GM12878 (cell line): ENCODE results near the gene MYLIP. TPM values are rescaled to one million over a fixed set of nuclear protein-coding genes. Genes with fewer than 3 reads are reported as not detected.
A peak's percentile ranks its signal among the peaks of the same experiment; 100 is the strongest.

Experiments
- ATAC-seq: fragments of 200-7000 bp; cut with Tn5 transposase; 3 replicates; pipeline ENCODE4 v1.9.1; 2020; ENCODE audit warnings: mild to moderate bottlenecking, moderate library complexity
- BruUV-seq: library from RNA; stranded (reverse); fragments of 400-500 nt; replicated peaks from 2 replicates; lab custom pipeline; 2021; lab: Mats Ljungman, UMichigan
- CTCF ChIA-PET: fragments of 300-600 bp; sonication (Branson Sonifier 250); formaldehyde crosslinking; extraction: SDS; loops from one replicate; lab custom pipeline; 2021; ENCODE audit warnings: inconsistent platforms; lab: Yijun Ruan, JAX
- POLR2A ChIA-PET: fragments of 350-600 bp; formaldehyde crosslinking; extraction: SDS; loops from one replicate; lab custom pipeline; 2021; ENCODE audit warnings: inconsistent platforms; lab: Charles Lee
- RAD21 ChIA-PET: fragments of 300-600 bp; sonication (Branson Sonifier 250); formaldehyde crosslinking; loops from one replicate; lab custom pipeline; 2023; ENCODE audit warnings: antibody characterized with exemption; ENCODE audit not compliant: unreplicated experiment; lab: Charles Lee
- SMC1A ChIA-PET: fragments of 300-600 bp; sonication (Branson Sonifier 250); formaldehyde crosslinking; loops from one replicate; lab custom pipeline; 2023; ENCODE audit not compliant: unreplicated experiment, uncharacterized antibody; lab: Charles Lee
- DNase-seq: peaks from one replicate; pipeline ENCODE4 v3.0.0-alpha.2; 2011; ENCODE audit warnings: low read depth, low spot score
- FAIRE-seq: peaks from 3 replicates; lab custom pipeline; 2011; peaks lifted over from hg19 to GRCh38; lab: Jason Lieb, UNC
- H2AFZ ChIP-seq: 2 replicates; pipeline ENCODE4 v1.6.0; 2011; ENCODE audit warnings: low read depth, low read length, control low read depth; ENCODE audit not compliant: control insufficient read depth
- H3K27ac ChIP-seq: 2 replicates; pipeline ENCODE4 v1.5.1; 2011; ENCODE audit warnings: control low read depth; ENCODE audit not compliant: control insufficient read depth, insufficient read depth
- H3K27me3 ChIP-seq, 2 experiments: replicated peaks in 1 of 2; 2 replicates each; pipeline versions ENCODE4 v1.6.0 to v1.6.1; 2011; ENCODE audit warnings: low read length in 1 of 2; ENCODE audit not compliant: control insufficient read depth in 2 of 2, insufficient read depth in 2 of 2
- H3K36me3 ChIP-seq, 2 experiments: 2 replicates each; pipeline ENCODE4 v1.5.1; 2011; ENCODE audit warnings: low read length in 1 of 2; ENCODE audit not compliant: control insufficient read depth in 2 of 2, insufficient read depth in 2 of 2
- H3K4me1 ChIP-seq: 2 replicates; pipeline ENCODE4 v1.6.1; 2011; ENCODE audit warnings: mild to moderate bottlenecking, low read length, moderate library complexity, mixed read lengths; ENCODE audit not compliant: control insufficient read depth, insufficient read depth
- H3K4me2 ChIP-seq: 2 replicates; pipeline ENCODE4 v1.6.0; 2011; ENCODE audit warnings: control low read depth; ENCODE audit not compliant: control insufficient read depth, insufficient read depth
- H3K4me3 ChIP-seq: fragments of 200-600 bp; sonication (generic); 2 replicates; pipeline ENCODE4 v1.5.1; 2016
- H3K79me2 ChIP-seq: 2 replicates; pipeline ENCODE4 v1.6.0; 2011; ENCODE audit warnings: low read length; ENCODE audit not compliant: control insufficient read depth, insufficient read depth
- H3K9ac ChIP-seq: 2 replicates; pipeline ENCODE4 v1.8.0; 2011; ENCODE audit warnings: low read length, control low read depth, mixed read lengths; ENCODE audit not compliant: control insufficient read depth, insufficient read depth
- H3K9me3 ChIP-seq: replicated peaks from 3 replicates; pipeline ENCODE4 v1.5.1; 2011; ENCODE audit warnings: mild to moderate bottlenecking, low read length; ENCODE audit not compliant: control insufficient read depth, insufficient read depth
- H4K20me1 ChIP-seq: 2 replicates; pipeline ENCODE4 v1.6.0; 2011; ENCODE audit not compliant: control insufficient read depth, insufficient read depth
- ASH2L ChIP-seq: fragments of 300-600, 200-600 bp; sonication (generic); IDR thresholded peaks from 2 replicates; pipeline ENCODE4 v1.6.1; 2017; ENCODE audit warnings: low read depth, mild to moderate bottlenecking, borderline replicate concordance
- BCL11A ChIP-seq: IDR thresholded peaks from 2 replicates; pipeline ENCODE4 v1.6.1; 2011; ENCODE audit warnings: low read depth, low read length
- CREB1 ChIP-seq: IDR thresholded peaks from 2 replicates; pipeline ENCODE4 v1.6.1; 2012; ENCODE audit warnings: low read depth, mild to moderate bottlenecking, inconsistent platforms
- GATAD2B ChIP-seq: fragments of 450-650 bp; conservative IDR thresholded peaks from 2 replicates; pipeline ENCODE4 v1.6.1; 2017; ENCODE audit warnings: low read depth, mild to moderate bottlenecking, moderate library complexity
- JUNB ChIP-seq: IDR thresholded peaks from 2 replicates; pipeline ENCODE4 v1.6.1; 2016; ENCODE audit warnings: antibody characterized with exemption, mild to moderate bottlenecking
- KAT2A ChIP-seq: conservative IDR thresholded peaks from 2 replicates; pipeline ENCODE4 v1.6.1; 2011; ENCODE audit warnings: low read depth, low read length; ENCODE audit not compliant: control insufficient read depth
- MEF2B ChIP-seq: fragments of 450-650 bp; IDR thresholded peaks from 2 replicates; pipeline ENCODE4 v1.6.1; 2018; ENCODE audit warnings: mild to moderate bottlenecking, moderate library complexity; ENCODE audit not compliant: partially characterized antibody, poor library complexity, severe bottlenecking
- NFIC ChIP-seq: IDR thresholded peaks from 2 replicates; pipeline ENCODE4 v1.6.1; 2012; ENCODE audit warnings: low read depth, mild to moderate bottlenecking, inconsistent platforms, low read length, moderate library complexity
- NFXL1 ChIP-seq: fragments of 450-650 bp; IDR thresholded peaks from 2 replicates; pipeline ENCODE4 v1.6.1; 2017; ENCODE audit warnings: antibody characterized with exemption, mild to moderate bottlenecking, borderline replicate concordance
- SIN3A ChIP-seq: IDR thresholded peaks from 2 replicates; pipeline ENCODE4 v1.6.1; 2012; ENCODE audit warnings: low read depth, low read length, improper control_type of control experiment
- STAT1 ChIP-seq: fragments of 450-650 bp; conservative IDR thresholded peaks from 2 replicates; pipeline ENCODE4 v1.6.1; 2014; ENCODE audit warnings: antibody characterized with exemption, mild to moderate bottlenecking
- WGBS: methylation state at CpG from one replicate; pipeline ENCODE4 v1.1.6; 2016; ENCODE audit warnings: low lambda C conversion rate; ENCODE audit not compliant: insufficient replicate concordance, insufficient coverage; ENCODE audit errors: missing lambda C conversion rate; 5-methylcytosine and 5-hydroxymethylcytosine counted together
- in situ Hi-C: fragments of 300-500 bp; cut with MboI; formaldehyde crosslinking; loops from 9 replicates; pipeline ENCODE4 v1.14.3; 2018; ENCODE audit warnings: mixed read lengths
- intact Hi-C: fragments of 100-400 bp; cut with micrococcal nuclease; formaldehyde crosslinking; loops from one replicate; pipeline ENCODE4 v1.14.2; 2022; ENCODE audit not compliant: unreplicated experiment
- polyA plus RNA-seq, 11 experiments: library from polyadenylated mRNA; depleted of rRNA in 4 of 11; unstranded in 6 of 11; stranded (reverse) in 5 of 11; fragments of >200 nt; fragmentation: Nextera tagmentation in 4 of 11; fragmentation: Illumina TruSeq in 1 of 11; extraction: Ambion mirVana in 4 of 11; extraction: Trizol in 1 of 11; gene quantifications; 1 replicate in 1 of 11; 2 replicates in 10 of 11; pipeline versions ENCODE4 v1.2.1 to v1.2.3, GENCODE V29; 2011 to 2016; ENCODE audit warnings: inconsistent platforms in 2 of 11, missing spikeins in 2 of 11, low read depth in 1 of 11
- total RNA-seq, 4 experiments: library from RNA; depleted of rRNA in 3 of 4; stranded (reverse); fragments of >200 nt in 3 of 4; fragmentation: Illumina TruSeq in 1 of 4; extraction: Trizol in 1 of 4; gene quantifications; 2 replicates each; pipeline versions ENCODE4 v1.2.1 to v1.2.3, GENCODE V29; 2013 to 2021
- TF ChIP-seq, protein P1 (sequence below): fragments of 450-650 bp; IDR thresholded peaks from 2 replicates; pipeline ENCODE4 v1.6.1; 2014; ENCODE audit warnings: mild to moderate bottlenecking
- TF ChIP-seq, protein P2 (sequence below): fragments of 450-650 bp; IDR thresholded peaks from 2 replicates; pipeline ENCODE4 v1.6.1; 2016; ENCODE audit warnings: mild to moderate bottlenecking, moderate library complexity, borderline replicate concordance

MYLIP gene
- total and polyA plus RNA-seq, 10 of the 15 experiments (the other 5 are each of a cell fraction or from before 2014, with no cell fraction given): 5.3 to 123 (median 12.5) TPM

DNA sequence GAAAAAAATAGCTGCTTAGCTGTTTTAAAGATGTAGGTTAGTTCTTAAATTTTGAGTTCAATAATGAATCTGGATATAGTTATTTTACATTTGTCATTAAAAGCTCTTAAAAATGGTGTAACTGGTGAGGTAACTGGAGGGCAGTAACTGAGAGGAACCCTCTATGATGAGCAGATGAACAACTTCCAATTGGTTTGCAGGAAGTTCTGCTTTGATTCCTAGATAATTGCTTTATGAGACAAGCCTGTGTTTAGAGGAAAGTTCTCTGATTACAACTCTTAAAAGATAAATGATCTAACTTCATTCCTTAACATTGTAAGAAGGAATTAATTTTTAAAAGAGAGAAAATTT is 8.5 kb downstream of the MYLIP start:
- no peaks in the 10 kb centered on the region for H3K27me3 ChIP-seq
- in situ Hi-C loops: no loop called here
- H3K4me1 ChIP-seq: peaks cover 6% of the 10 kb centered on the region; the same call in 1 of the 2 replicates
- ChIA-PET CTCF (interaction anchor here (0.9 to 2.7 kb wide), 11 partner anchors 9 to 446 kb away, joined by 3 to 21 read pairs (median 5); partner anchors contain the start of gene MYLIP), POLR2A (interaction anchor here (0.5 to 2.0 kb wide), 4 partner anchors 8 to 303 kb away, joined by 3 to 6 read pairs (median 4); no protein-coding TSS in a partner anchor), SMC1A (interaction anchor here (0.6 to 6.7 kb wide), 20 partner anchors 9 to 478 kb away, joined by 3 to 42 read pairs (median 5); partner anchors contain the start of gene MYLIP), RAD21 (interaction anchor here (0.9 to 2.2 kb wide), 12 partner anchors 8 to 455 kb away, joined by 3 to 14 read pairs (median 4); partner anchors contain the start of gene MYLIP)
- intact Hi-C loops: no loop called here
- TF ChIP-seq, protein P1, sequence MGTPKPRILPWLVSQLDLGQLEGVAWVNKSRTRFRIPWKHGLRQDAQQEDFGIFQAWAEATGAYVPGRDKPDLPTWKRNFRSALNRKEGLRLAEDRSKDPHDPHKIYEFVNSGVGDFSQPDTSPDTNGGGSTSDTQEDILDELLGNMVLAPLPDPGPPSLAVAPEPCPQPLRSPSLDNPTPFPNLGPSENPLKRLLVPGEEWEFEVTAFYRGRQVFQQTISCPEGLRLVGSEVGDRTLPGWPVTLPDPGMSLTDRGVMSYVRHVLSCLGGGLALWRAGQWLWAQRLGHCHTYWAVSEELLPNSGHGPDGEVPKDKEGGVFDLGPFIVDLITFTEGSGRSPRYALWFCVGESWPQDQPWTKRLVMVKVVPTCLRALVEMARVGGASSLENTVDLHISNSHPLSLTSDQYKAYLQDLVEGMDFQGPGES: no peak
- TF ChIP-seq NFIC: 0 out of 2 replicates have a peak, but pooled peaks have one; percentile 0
- peaks cover 75% of the 10 kb centered on the region for H3K79me2 ChIP-seq
- H3K27ac ChIP-seq: no peak overlapping the region
- no peak overlapping the region for H3K4me3 ChIP-seq
- H4K20me1 ChIP-seq: no peaks in the 10 kb centered on the region; the same call in 1 of the 2 replicates
- no peaks in the 10 kb centered on the region for H3K9me3 ChIP-seq
- peaks cover 4 to 25% of the 10 kb centered on the region in 2 experiments for H3K36me3 ChIP-seq
- ATAC-seq (no peak), DNase-seq (no peak), FAIRE-seq (no peak)
- no peak overlapping the region for H2AFZ ChIP-seq
- no TSS peak for BruUV-seq
- H3K9ac ChIP-seq: no peak overlapping the region
- peak overlapping the region; percentile 5; the same call in 1 of the 2 replicates for H3K4me2 ChIP-seq

DNA sequence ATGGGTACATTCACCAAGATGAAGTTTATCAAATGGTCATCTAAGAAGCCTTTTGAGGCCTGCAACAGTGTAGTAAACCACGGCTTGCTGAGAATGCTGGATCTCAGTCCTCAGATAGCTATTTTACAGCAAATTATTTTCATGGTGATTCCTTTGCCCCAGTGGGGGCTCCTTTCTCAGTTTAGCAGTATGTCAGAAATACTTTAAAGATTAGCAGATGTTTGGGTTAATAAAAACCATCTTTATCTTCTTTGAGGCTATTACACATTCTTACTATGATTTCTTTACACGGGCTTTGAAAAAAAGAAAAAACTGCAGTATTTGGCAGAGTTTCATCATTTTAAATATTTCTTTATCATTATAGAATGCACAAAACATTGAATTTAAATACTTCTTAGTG is 10.7 kb downstream of the MYLIP start:
- ChIA-PET SMC1A (interaction anchor here (1.7 to 1.9 kb wide), 2 partner anchors 14 to 44 kb away, joined by 5 to 7 read pairs; no protein-coding TSS in a partner anchor), CTCF (no interaction called here), RAD21 (interaction anchor here (1.0 to 1.9 kb wide), 3 partner anchors 9 to 24 kb away, joined by 3 to 5 read pairs (median 3); no protein-coding TSS in a partner anchor), POLR2A (no interaction called here)
- Histone ChIP-seq H3K9ac (no peak overlapping the region), H4K20me1 (no peaks in the 10 kb centered on the region; the same call in 1 of the 2 replicates), H3K36me3 (peaks cover 10 to 33% of the 10 kb centered on the region in 2 experiments; a peak in 3 of 4 replicates), H3K4me2 (no peak overlapping the region), H3K4me3 (no peak overlapping the region), H3K4me1 (peaks cover 6% of the 10 kb centered on the region; the same call in 1 of the 2 replicates), H3K27me3 (no peaks in the 10 kb centered on the region), H3K27ac (no peak overlapping the region), H2AFZ (no peak overlapping the region), H3K79me2 (peaks cover 53% of the 10 kb centered on the region), H3K9me3 (no peaks in the 10 kb centered on the region)
- no TSS peak for BruUV-seq
- ATAC-seq (no peak), FAIRE-seq (no peak), DNase-seq (no peak)
- intact Hi-C loops (no loop called here), in situ Hi-C loops (no loop called here)
- WGBS: 95% methylated on average over 2 of the region's 2 CpGs
- TF ChIP-seq CREB1: no peak
- TF ChIP-seq GATAD2B: no peak
- no peak for TF ChIP-seq SIN3A
- no peak for TF ChIP-seq MEF2B
- TF ChIP-seq, protein P2, sequence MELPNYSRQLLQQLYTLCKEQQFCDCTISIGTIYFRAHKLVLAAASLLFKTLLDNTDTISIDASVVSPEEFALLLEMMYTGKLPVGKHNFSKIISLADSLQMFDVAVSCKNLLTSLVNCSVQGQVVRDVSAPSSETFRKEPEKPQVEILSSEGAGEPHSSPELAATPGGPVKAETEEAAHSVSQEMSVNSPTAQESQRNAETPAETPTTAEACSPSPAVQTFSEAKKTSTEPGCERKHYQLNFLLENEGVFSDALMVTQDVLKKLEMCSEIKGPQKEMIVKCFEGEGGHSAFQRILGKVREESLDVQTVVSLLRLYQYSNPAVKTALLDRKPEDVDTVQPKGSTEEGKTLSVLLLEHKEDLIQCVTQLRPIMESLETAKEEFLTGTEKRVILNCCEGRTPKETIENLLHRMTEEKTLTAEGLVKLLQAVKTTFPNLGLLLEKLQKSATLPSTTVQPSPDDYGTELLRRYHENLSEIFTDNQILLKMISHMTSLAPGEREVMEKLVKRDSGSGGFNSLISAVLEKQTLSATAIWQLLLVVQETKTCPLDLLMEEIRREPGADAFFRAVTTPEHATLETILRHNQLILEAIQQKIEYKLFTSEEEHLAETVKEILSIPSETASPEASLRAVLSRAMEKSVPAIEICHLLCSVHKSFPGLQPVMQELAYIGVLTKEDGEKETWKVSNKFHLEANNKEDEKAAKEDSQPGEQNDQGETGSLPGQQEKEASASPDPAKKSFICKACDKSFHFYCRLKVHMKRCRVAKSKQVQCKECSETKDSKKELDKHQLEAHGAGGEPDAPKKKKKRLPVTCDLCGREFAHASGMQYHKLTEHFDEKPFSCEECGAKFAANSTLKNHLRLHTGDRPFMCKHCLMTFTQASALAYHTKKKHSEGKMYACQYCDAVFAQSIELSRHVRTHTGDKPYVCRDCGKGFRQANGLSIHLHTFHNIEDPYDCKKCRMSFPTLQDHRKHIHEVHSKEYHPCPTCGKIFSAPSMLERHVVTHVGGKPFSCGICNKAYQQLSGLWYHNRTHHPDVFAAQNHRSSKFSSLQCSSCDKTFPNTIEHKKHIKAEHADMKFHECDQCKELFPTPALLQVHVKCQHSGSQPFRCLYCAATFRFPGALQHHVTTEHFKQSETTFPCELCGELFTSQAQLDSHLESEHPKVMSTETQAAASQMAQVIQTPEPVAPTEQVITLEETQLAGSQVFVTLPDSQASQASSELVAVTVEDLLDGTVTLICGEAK: no peak
- TF ChIP-seq JUNB: no peak
- TF ChIP-seq STAT1: no peak
- no peak for TF ChIP-seq BCL11A
- TF ChIP-seq ASH2L: no peak
- no peak for TF ChIP-seq NFXL1
- no peak for TF ChIP-seq KAT2A
